Adrenal gland (tissue), 5 donors: ENCODE data around the gene SDCCAG8.

ENCODE experiments used
- CTCF ChIP-seq, 6 experiments: fragments of 450-650 bp in 4 of 6; fragments of 200-600 bp in 2 of 6; sonication (generic) in 1 of 6; IDR thresholded peaks; 1 replicate in 5 of 6; 2 replicates in 1 of 6; pipeline versions ENCODE4 v1.5.1 to v1.8.0; 2016 to 2021; ENCODE audit warnings: antibody characterized with exemption in 6 of 6, mild to moderate bottlenecking in 2 of 6, moderate library complexity in 1 of 6
- POLR2A ChIP-seq, 2 donors: fragments of 450-650 bp; IDR thresholded peaks; one replicate each; pipeline ENCODE4 v1.6.1; 2017; ENCODE audit warnings: antibody characterized with exemption in 2 of 2, mild to moderate bottlenecking in 2 of 2, moderate library complexity in 1 of 2
- donor health status: DM: no; HTN: no; CAD: no.

GRCh38 chr1:243391355-243391754 is 135.5 kb downstream of the SDCCAG8 start:
- no peak for TF ChIP-seq POLR2A (IDR thresholded peaks at IDR 0.05)
- TF ChIP-seq CTCF (IDR thresholded peaks at IDR 0.05): no peak
